Fibroblast of lung (primary cell): ENCODE results near the gene L3MBTL3. TPM values are rescaled to one million over a fixed set of nuclear protein-coding genes. Genes with fewer than 3 reads are reported as not detected.
A peak's percentile ranks its signal among the peaks of the same experiment; 100 is the strongest.

Source experiments
- DNase-seq, 2 donors: peaks; one replicate each; pipeline versions ENCODE4 v3.0.0 to v3.0.0-alpha.2; 2010; ENCODE audit warnings: low read depth in 2 of 2
- H2AFZ ChIP-seq: 2 replicates; pipeline ENCODE4 v1.5.1; 2012; ENCODE audit warnings: low read length, control low read depth, inconsistent platforms
- H3K27ac ChIP-seq: 2 replicates; pipeline ENCODE4 v1.5.1; 2011; ENCODE audit warnings: low read length, control low read depth; ENCODE audit not compliant: insufficient read depth
- H3K27me3 ChIP-seq: 2 replicates; pipeline ENCODE4 v1.5.1; 2011; ENCODE audit warnings: mild to moderate bottlenecking, low read length; ENCODE audit not compliant: control insufficient read depth, insufficient read depth
- H3K36me3 ChIP-seq: 2 replicates; pipeline ENCODE4 v1.5.1; 2011; ENCODE audit warnings: low read length; ENCODE audit not compliant: control insufficient read depth, insufficient read depth
- H3K4me1 ChIP-seq: 2 replicates; pipeline ENCODE4 v1.5.1; 2011; ENCODE audit warnings: low read length; ENCODE audit not compliant: control insufficient read depth, insufficient read depth; ENCODE audit errors: extremely low read depth
- H3K4me2 ChIP-seq: 2 replicates; pipeline ENCODE4 v1.5.1; 2011; ENCODE audit warnings: low read length, control low read depth; ENCODE audit not compliant: insufficient read depth; ENCODE audit errors: extremely low read depth
- H3K4me3 ChIP-seq, 4 experiments: fragments of 200-600 bp in 1 of 4; sonication (generic) in 1 of 4; replicated peaks in 1 of 4; 2 replicates each; pipeline ENCODE4 v1.5.1; 2011 to 2016; ENCODE audit warnings: low read length in 4 of 4, low read depth in 3 of 4, mild to moderate bottlenecking in 3 of 4, control low read depth in 2 of 4, inconsistent platforms in 1 of 4, mixed read lengths in 1 of 4; ENCODE audit not compliant: insufficient read depth in 1 of 4; ENCODE audit errors: control extremely low read depth in 1 of 4
- H3K79me2 ChIP-seq: 2 replicates; pipeline ENCODE4 v1.5.1; 2012; ENCODE audit warnings: mild to moderate bottlenecking, low read length, inconsistent platforms; ENCODE audit not compliant: control insufficient read depth, insufficient read depth
- H3K9ac ChIP-seq: 2 replicates; pipeline ENCODE4 v1.5.1; 2011; ENCODE audit warnings: mild to moderate bottlenecking, low read length, control low read depth; ENCODE audit not compliant: insufficient read depth
- H3K9me3 ChIP-seq: 2 replicates; pipeline ENCODE4 v1.5.1; 2012; ENCODE audit warnings: low read depth, low read length; ENCODE audit not compliant: control insufficient read depth, insufficient read depth
- H4K20me1 ChIP-seq: 2 replicates; pipeline ENCODE4 v1.5.1; 2011; ENCODE audit warnings: low read length; ENCODE audit not compliant: control insufficient read depth, insufficient read depth; ENCODE audit errors: extremely low read depth
- CTCF ChIP-seq, 2 donors: IDR thresholded peaks in 1 of 2; conservative IDR thresholded peaks in 1 of 2; 1 replicate in 1 of 2; 2 replicates in 1 of 2; pipeline ENCODE4 v1.5.1; 2011 to 2012; ENCODE audit warnings: low read length in 2 of 2, control low read depth in 1 of 2, inconsistent platforms in 1 of 2, low read depth in 1 of 2, mild to moderate bottlenecking in 1 of 2
- EZH2 ChIP-seq: IDR thresholded peaks from 2 replicates; pipeline ENCODE4 v1.5.1; 2012; ENCODE audit warnings: low read length, control low read depth, mild to moderate bottlenecking; ENCODE audit errors: missing control alignments
- polyA plus RNA-seq, 2 donors: library from polyadenylated mRNA; depleted of rRNA in 1 of 2; stranded (reverse) in 1 of 2; unstranded in 1 of 2; fragments of >200 nt; gene quantifications; 2 replicates each; pipeline ENCODE4 v1.2.1, GENCODE V29; 2011 to 2012; ENCODE audit warnings: missing spikeins in 1 of 2
- total RNA-seq: library from RNA; depleted of rRNA; stranded (reverse); fragments of >200 nt; gene quantifications from 2 replicates; pipeline ENCODE4 v1.2.1, GENCODE V29; 2014

The L3MBTL3 gene
- total and polyA plus RNA-seq, 2 donors (not counting 1 experiment from before 2014, with no cell fraction given): 5.6 to 6.7 TPM

- H3K27me3 ChIP-seq: no peaks in the 10 kb centered on the region
- no peaks in the 10 kb centered on the region for H3K36me3 ChIP-seq
- H4K20me1 ChIP-seq: no peaks in the 10 kb centered on the region
- no peak overlapping the region for H3K4me3 ChIP-seq
- H3K79me2 ChIP-seq: no peaks in the 10 kb centered on the region
- H2AFZ ChIP-seq: no peak overlapping the region
- H3K9me3 ChIP-seq: no peaks in the 10 kb centered on the region
- no peak for TF ChIP-seq CTCF (conservative IDR thresholded peaks at IDR 0.05 in 1 of 2, IDR thresholded peaks at IDR 0.05 in 1 of 2; ENCODE audit: low read depth in 1 of 2, low read length in 2 of 2)
- TF ChIP-seq EZH2: no peak
- no peak overlapping the region for H3K27ac ChIP-seq
- no peaks in the 10 kb centered on the region for H3K4me1 ChIP-seq
- H3K4me2 ChIP-seq: no peak overlapping the region
- no peak overlapping the region for H3K9ac ChIP-seq
- no peak for DNase-seq
Measured at GRCh38 chr6:130152908-130153510, 134.6 kb downstream of the L3MBTL3 start.

DNA sequence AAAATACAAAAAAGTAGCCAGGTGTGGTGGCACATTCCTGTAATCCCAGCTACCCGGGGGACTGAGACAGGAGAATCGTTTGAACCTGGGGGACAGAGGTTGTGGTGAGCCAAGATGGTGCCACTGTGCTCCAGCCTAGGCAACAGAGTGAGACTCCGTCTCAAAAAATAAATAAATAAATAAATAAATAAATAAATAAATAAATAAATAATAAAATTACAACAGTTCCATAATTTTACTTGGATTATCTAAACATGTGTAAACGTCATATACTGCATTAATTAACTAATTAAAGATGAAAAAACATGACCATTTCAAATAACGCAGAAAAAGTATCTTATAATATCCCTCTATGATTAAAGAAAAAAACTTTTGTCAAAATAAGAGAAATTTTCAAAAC is 138.5 kb downstream of the L3MBTL3 start:
- Histone ChIP-seq H3K9me3 (no peaks in the 10 kb centered on the region), H2AFZ (no peak overlapping the region), H3K27me3 (no peaks in the 10 kb centered on the region), H3K4me2 (no peak overlapping the region), H3K4me3 (no peak overlapping the region), H3K9ac (no peak overlapping the region), H3K36me3 (no peaks in the 10 kb centered on the region), H3K27ac (no peak overlapping the region), H3K4me1 (no peaks in the 10 kb centered on the region), H3K79me2 (no peaks in the 10 kb centered on the region), H4K20me1 (no peaks in the 10 kb centered on the region)
- no peak for DNase-seq
- no peak for TF ChIP-seq CTCF (conservative IDR thresholded peaks at IDR 0.05 in 1 of 2, IDR thresholded peaks at IDR 0.05 in 1 of 2; ENCODE audit: low read depth in 1 of 2, low read length in 2 of 2)

DNA sequence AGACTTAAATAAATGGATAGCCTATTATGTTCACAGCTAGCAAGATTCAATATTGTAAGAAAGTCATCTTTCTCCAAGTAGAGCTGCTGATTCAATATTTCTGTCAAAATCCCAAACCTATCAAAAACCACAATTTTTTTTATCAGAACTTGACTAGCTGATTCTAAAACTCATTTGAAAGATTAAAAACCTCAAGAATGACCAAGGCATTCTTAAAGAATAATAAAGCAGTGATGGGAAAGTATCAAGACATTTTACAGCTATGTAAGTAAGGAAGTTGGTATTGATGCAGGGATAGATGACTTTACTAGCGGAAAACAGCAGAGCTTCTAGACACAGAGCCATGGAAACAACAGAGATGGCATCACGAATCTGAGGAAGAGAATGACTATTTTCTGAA is 139.7 kb downstream of the L3MBTL3 start:
- DNase-seq: peak in 1 of 2 donors; percentile 77
- H3K27me3 ChIP-seq: no peaks in the 10 kb centered on the region
- no peaks in the 10 kb centered on the region for H3K4me1 ChIP-seq
- no peaks in the 10 kb centered on the region for H3K79me2 ChIP-seq
- no peaks in the 10 kb centered on the region for H4K20me1 ChIP-seq
- no peaks in the 10 kb centered on the region for H3K36me3 ChIP-seq
- no peak overlapping the region for H3K4me2 ChIP-seq
- H3K27ac ChIP-seq: no peak overlapping the region
- TF ChIP-seq EZH2: no peak
- TF ChIP-seq CTCF (conservative IDR thresholded peaks at IDR 0.05 in 1 of 2, IDR thresholded peaks at IDR 0.05 in 1 of 2; ENCODE audit: low read depth in 1 of 2, low read length in 2 of 2): no peak
- H3K9me3 ChIP-seq: no peaks in the 10 kb centered on the region
- H3K9ac ChIP-seq: no peak overlapping the region
- no peak overlapping the region for H2AFZ ChIP-seq
- H3K4me3 ChIP-seq: no peak overlapping the region
